ENCODE data around the gene HNRNPL.

HNRNPL gene

GRCh38 chr19:38845374-38846024 is 4.3 kb downstream of the HNRNPL start:
- H3K4me1 Mint-ChIP-seq = peaks cover 49 to 75% of the 10 kb centered on the region in 2 donors
- H3K9me3 Mint-ChIP-seq = no peaks in the 10 kb centered on the region
- DNase-seq (no peak), ATAC-seq (replicated peaks) (no peak)
- H3K4me3 Mint-ChIP-seq = peak overlapping the region; percentile 20 to 56
- H3K36me3 Mint-ChIP-seq = peaks cover 61 to 76% of the 10 kb centered on the region in 2 donors
- H3K27me3 Mint-ChIP-seq = no peaks in the 10 kb centered on the region
- H3K27ac Mint-ChIP-seq = peak overlapping the region; percentile 86

GRCh38 chr19:38844093-38844686 is 5.6 kb downstream of the HNRNPL start:
- H3K27me3 Mint-ChIP-seq = no peaks in the 10 kb centered on the region
- peaks cover 51 to 85% of the 10 kb centered on the region in 2 donors for H3K4me1 Mint-ChIP-seq
- peak overlapping the region in 1 of 2 donors; percentile 25 for H3K4me3 Mint-ChIP-seq
- H3K27ac Mint-ChIP-seq = peak overlapping the region; percentile 80
- ATAC-seq (replicated peaks) (no peak), DNase-seq (no peak)
- H3K36me3 Mint-ChIP-seq = peaks cover 66 to 84% of the 10 kb centered on the region in 2 donors
- no peaks in the 10 kb centered on the region for H3K9me3 Mint-ChIP-seq

GRCh38 chr19:38843175-38843758 is 6.5 kb downstream of the HNRNPL start:
- Mint-ChIP-seq H3K36me3 (peaks cover 65 to 84% of the 10 kb centered on the region in 2 donors), H3K9me3 (no peaks in the 10 kb centered on the region), H3K27me3 (no peaks in the 10 kb centered on the region), H3K4me1 (peaks cover 52 to 86% of the 10 kb centered on the region in 2 donors), H3K27ac (peak overlapping the region; percentile 80), H3K4me3 (peak overlapping the region; percentile 59 to 61)
- ATAC-seq (replicated peaks) (no peak), DNase-seq (no peak)

- no peaks in the 10 kb centered on the region for H3K27me3 Mint-ChIP-seq
- peak; percentile 21 for DNase-seq
These were observed 7.2 kb downstream of the HNRNPL start for GRCh38 chr19:38842439-38843174.

GRCh38 chr19:38841787-38842438 is 7.9 kb downstream of the HNRNPL start:
- H3K9me3 Mint-ChIP-seq = no peaks in the 10 kb centered on the region
- H3K27me3 Mint-ChIP-seq = no peaks in the 10 kb centered on the region
- peak overlapping the region; percentile 61 to 69 for H3K4me3 Mint-ChIP-seq
- H3K4me1 Mint-ChIP-seq = peaks cover 47 to 72% of the 10 kb centered on the region in 2 donors
- ATAC-seq (replicated peaks) = no peak
- H3K27ac Mint-ChIP-seq = peak overlapping the region; percentile 94
- peaks cover 64 to 78% of the 10 kb centered on the region in 2 donors for H3K36me3 Mint-ChIP-seq
- no peak for DNase-seq

More at GRCh38 chr19:38842439-38843174, 7.2 kb downstream of the HNRNPL start:
- Mint-ChIP-seq H3K27ac (peak overlapping the region; percentile 94), H3K4me3 (peak overlapping the region; percentile 61 to 69), H3K9me3 (no peaks in the 10 kb centered on the region), H3K36me3 (peaks cover 59 to 78% of the 10 kb centered on the region in 2 donors), H3K4me1 (peaks cover 48 to 79% of the 10 kb centered on the region in 2 donors)
- ATAC-seq (replicated peaks) = peak; percentile 84 to 90

GRCh38 chr19:38841180-38841766 is 8.5 kb downstream of the HNRNPL start:
- H3K36me3 Mint-ChIP-seq = peaks cover 68 to 82% of the 10 kb centered on the region in 2 donors

GRCh38 chr19:38840583-38840968 is 9.2 kb downstream of the HNRNPL start:
- no peak for ATAC-seq (replicated peaks)
- DNase-seq = no peak
- Mint-ChIP-seq H3K4me3 (no peak overlapping the region), H3K4me1 (peaks cover 42 to 65% of the 10 kb centered on the region in 2 donors), H3K9me3 (no peaks in the 10 kb centered on the region), H3K36me3 (peaks cover 68 to 82% of the 10 kb centered on the region in 2 donors), H3K27ac (peak overlapping the region; percentile 48), H3K27me3 (no peaks in the 10 kb centered on the region)

More at GRCh38 chr19:38841180-38841766, 8.5 kb downstream of the HNRNPL start:
- no peak for DNase-seq
- Mint-ChIP-seq H3K27me3 (no peaks in the 10 kb centered on the region), H3K4me3 (peak overlapping the region in 1 of 2 donors; percentile 41), H3K4me1 (peaks cover 47 to 67% of the 10 kb centered on the region in 2 donors), H3K9me3 (no peaks in the 10 kb centered on the region), H3K27ac (peak overlapping the region; percentile 48)
- no peak for ATAC-seq (replicated peaks)

- no peaks in the 10 kb centered on the region for H3K9me3 Mint-ChIP-seq
- ATAC-seq (replicated peaks) = no peak
- H3K27ac Mint-ChIP-seq = peak overlapping the region; percentile 92
- H3K36me3 Mint-ChIP-seq = peaks cover 67 to 79% of the 10 kb centered on the region in 2 donors
- peaks cover 39 to 59% of the 10 kb centered on the region in 2 donors for H3K4me1 Mint-ChIP-seq
- DNase-seq = no peak
- no peaks in the 10 kb centered on the region for H3K27me3 Mint-ChIP-seq
- H3K4me3 Mint-ChIP-seq = no peak overlapping the region
These were observed 9.8 kb downstream of the HNRNPL start for GRCh38 chr19:38839816-38840582.

GRCh38 chr19:38838986-38839761 is 10.6 kb downstream of the HNRNPL start:
- Mint-ChIP-seq H3K27ac (peak overlapping the region; percentile 79), H3K27me3 (no peaks in the 10 kb centered on the region), H3K4me3 (no peak overlapping the region), H3K4me1 (peaks cover 37 to 53% of the 10 kb centered on the region in 2 donors), H3K9me3 (no peaks in the 10 kb centered on the region), H3K36me3 (peaks cover 63 to 73% of the 10 kb centered on the region in 2 donors)
- ATAC-seq (replicated peaks) = no peak
- DNase-seq = no peak

GRCh38 chr19:38838208-38838985 is 11.4 kb downstream of the HNRNPL start:
- H3K36me3 Mint-ChIP-seq = peaks cover 55 to 65% of the 10 kb centered on the region in 2 donors
- no peaks in the 10 kb centered on the region for H3K9me3 Mint-ChIP-seq
- H3K4me1 Mint-ChIP-seq = peaks cover 30 to 45% of the 10 kb centered on the region in 2 donors
- no peaks in the 10 kb centered on the region for H3K27me3 Mint-ChIP-seq
- no peak overlapping the region for H3K4me3 Mint-ChIP-seq
- DNase-seq = no peak
- ATAC-seq (replicated peaks) = peak in 1 of 2 donors; percentile 9
- peak overlapping the region; percentile 79 for H3K27ac Mint-ChIP-seq

GRCh38 chr19:38837656-38838121 is 12.1 kb downstream of the HNRNPL start:
- Mint-ChIP-seq H3K27ac (peak overlapping the region; percentile 14), H3K4me1 (peaks cover 23 to 40% of the 10 kb centered on the region in 2 donors), H3K4me3 (no peak overlapping the region), H3K36me3 (peaks cover 48 to 58% of the 10 kb centered on the region in 2 donors), H3K9me3 (no peaks in the 10 kb centered on the region), H3K27me3 (no peaks in the 10 kb centered on the region)
- ATAC-seq (replicated peaks) (no peak), DNase-seq (no peak)

Measured in stimulated activated naive B cell treated with anti-CD40 and anti-IgM and Interleukin-4, amounts not matched to agents 10 μg/mL and 1 μg/mL and 100 μg/mL, for 72 hours (primary cell).